AG04450 (cell line): ENCODE results near the gene OSTF1. TPM values are rescaled to one million over a fixed set of nuclear protein-coding genes. Genes with fewer than 3 reads are reported as not detected.

Experiments used
- CTCF ChIA-PET: fragments of 300-600, 350-600 bp; formaldehyde crosslinking; extraction: SDS; loops from one replicate; lab custom pipeline; 2022; ENCODE audit warnings: antibody characterized with exemption, inconsistent platforms; lab: Charles Lee
- POLR2A ChIA-PET: fragments of 350-600 bp; formaldehyde crosslinking; extraction: SDS; loops from one replicate; lab custom pipeline; 2021; ENCODE audit warnings: antibody characterized with exemption, inconsistent platforms; lab: Yijun Ruan, JAX
- DNase-seq: peaks from one replicate; pipeline ENCODE4 v3.0.0-alpha.2; 2011; ENCODE audit warnings: low read depth, low spot score
- H3K27ac ChIP-seq: one replicate; pipeline ENCODE4 v1.5.1; 2012; ENCODE audit warnings: low read depth, low read length, control low read depth
- H3K27me3 ChIP-seq: one replicate; pipeline ENCODE4 v1.6.0; 2012; ENCODE audit warnings: low read length; ENCODE audit not compliant: control insufficient read depth, insufficient read depth
- H3K4me3 ChIP-seq: 2 replicates; pipeline ENCODE4 v1.5.1; 2011; ENCODE audit warnings: mild to moderate bottlenecking, low read depth, low read length, control low read depth
- H3K9me3 ChIP-seq: 2 replicates; pipeline ENCODE4 v1.5.1; 2012; ENCODE audit warnings: low read length; ENCODE audit not compliant: control insufficient read depth, insufficient read depth
- polyA plus RNA-seq: library from polyadenylated mRNA; depleted of rRNA; stranded (reverse); fragments of >200 nt; gene quantifications from 2 replicates; pipeline ENCODE4 v1.2.3, GENCODE V29; 2011
- TF ChIP-seq, protein P1 (sequence below): IDR thresholded peaks from 2 replicates; pipeline ENCODE4 v1.5.1; 2011; ENCODE audit warnings: low read depth, low read length, control low read depth, inconsistent platforms

The OSTF1 gene
- polyA plus RNA-seq, 1 experiment, result 22.7 TPM

DNA sequence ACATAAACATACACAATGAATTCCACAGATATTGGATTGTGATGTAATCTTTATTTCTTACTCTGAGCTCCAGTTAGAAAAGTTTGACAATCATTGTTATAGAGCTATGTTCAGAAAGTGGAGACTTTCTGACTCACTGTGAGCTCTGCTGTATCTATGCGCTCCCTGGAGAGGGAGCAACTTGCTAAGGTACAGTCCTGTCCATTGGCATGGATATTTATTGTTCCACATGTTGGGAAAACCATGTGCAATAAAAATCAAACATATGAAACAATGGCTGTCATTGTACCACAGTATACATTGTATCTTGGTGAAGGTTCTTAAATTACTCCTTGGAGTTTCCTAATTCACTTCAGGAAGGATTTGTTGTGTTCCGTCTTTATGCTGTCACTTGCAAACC lies 27.1 kb upstream of the OSTF1 start:
- ChIA-PET CTCF (interaction anchor here (0.6 kb wide), 1 partner anchor 18 kb away, joined by 3 read pairs; no protein-coding TSS in a partner anchor), POLR2A (no interaction called here)
- H3K9me3 ChIP-seq, result no peaks in the 10 kb centered on the region; the same call in none of the 2 replicates
- TF ChIP-seq, protein P1, sequence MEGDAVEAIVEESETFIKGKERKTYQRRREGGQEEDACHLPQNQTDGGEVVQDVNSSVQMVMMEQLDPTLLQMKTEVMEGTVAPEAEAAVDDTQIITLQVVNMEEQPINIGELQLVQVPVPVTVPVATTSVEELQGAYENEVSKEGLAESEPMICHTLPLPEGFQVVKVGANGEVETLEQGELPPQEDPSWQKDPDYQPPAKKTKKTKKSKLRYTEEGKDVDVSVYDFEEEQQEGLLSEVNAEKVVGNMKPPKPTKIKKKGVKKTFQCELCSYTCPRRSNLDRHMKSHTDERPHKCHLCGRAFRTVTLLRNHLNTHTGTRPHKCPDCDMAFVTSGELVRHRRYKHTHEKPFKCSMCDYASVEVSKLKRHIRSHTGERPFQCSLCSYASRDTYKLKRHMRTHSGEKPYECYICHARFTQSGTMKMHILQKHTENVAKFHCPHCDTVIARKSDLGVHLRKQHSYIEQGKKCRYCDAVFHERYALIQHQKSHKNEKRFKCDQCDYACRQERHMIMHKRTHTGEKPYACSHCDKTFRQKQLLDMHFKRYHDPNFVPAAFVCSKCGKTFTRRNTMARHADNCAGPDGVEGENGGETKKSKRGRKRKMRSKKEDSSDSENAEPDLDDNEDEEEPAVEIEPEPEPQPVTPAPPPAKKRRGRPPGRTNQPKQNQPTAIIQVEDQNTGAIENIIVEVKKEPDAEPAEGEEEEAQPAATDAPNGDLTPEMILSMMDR, result no peak
- no peaks in the 10 kb centered on the region for H3K27me3 ChIP-seq
- no peak overlapping the region for H3K27ac ChIP-seq
- H3K4me3 ChIP-seq, result no peak overlapping the region
- no peak for DNase-seq

DNA sequence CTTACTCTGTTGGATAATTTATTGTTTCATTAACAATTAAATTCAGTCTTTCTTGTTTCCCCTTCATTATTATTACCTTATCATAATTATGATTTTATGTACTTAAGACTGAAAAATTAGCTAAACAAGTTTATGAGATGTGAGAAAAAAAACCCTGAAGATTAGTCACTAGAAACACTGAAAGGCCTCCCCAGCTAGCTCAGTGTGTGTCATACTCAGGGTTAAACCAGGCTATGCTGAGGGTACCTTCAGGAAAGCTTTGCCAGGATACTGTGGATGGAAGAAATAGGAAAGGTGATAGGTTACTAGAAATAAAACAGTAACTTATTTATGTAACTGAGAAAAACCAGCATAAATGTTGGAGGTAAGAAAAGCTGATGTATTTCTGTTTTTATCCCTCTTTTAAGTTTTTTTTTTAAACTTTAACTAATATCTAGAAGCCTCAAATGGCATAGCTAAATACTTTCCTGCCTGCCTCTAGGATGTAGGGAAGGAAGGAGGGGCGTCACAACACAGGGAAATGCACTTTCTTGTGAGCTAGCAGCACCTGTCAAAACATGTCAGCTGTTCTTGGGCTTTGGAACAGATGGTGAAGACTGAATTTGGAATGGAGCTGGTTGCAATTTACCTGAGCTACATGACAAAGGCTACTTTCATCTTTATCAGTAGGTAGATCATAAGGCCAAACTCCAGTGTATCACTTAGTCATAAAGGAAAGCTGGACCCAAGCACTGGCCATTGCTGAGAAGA lies 24.6 kb upstream of the OSTF1 start:
- DNase-seq, result no peak
- TF ChIP-seq, protein P1, result no peak
- no peaks in the 10 kb centered on the region for H3K27me3 ChIP-seq
- ChIA-PET POLR2A (interaction anchor here (0.5 to 1.3 kb wide), 2 partner anchors 36 to 51 kb away, joined by 3 to 9 read pairs; partner anchors contain the start of gene CARNMT1), CTCF (interaction anchor here (0.7 to 7.9 kb wide), 7 partner anchors 11 to 288 kb away, joined by 5 to 75 read pairs (median 8); partner anchors contain the start of genes C9orf40 and CARNMT1)
- no peak overlapping the region for H3K4me3 ChIP-seq
- H3K27ac ChIP-seq, result no peak overlapping the region
- H3K9me3 ChIP-seq, result no peaks in the 10 kb centered on the region

DNA sequence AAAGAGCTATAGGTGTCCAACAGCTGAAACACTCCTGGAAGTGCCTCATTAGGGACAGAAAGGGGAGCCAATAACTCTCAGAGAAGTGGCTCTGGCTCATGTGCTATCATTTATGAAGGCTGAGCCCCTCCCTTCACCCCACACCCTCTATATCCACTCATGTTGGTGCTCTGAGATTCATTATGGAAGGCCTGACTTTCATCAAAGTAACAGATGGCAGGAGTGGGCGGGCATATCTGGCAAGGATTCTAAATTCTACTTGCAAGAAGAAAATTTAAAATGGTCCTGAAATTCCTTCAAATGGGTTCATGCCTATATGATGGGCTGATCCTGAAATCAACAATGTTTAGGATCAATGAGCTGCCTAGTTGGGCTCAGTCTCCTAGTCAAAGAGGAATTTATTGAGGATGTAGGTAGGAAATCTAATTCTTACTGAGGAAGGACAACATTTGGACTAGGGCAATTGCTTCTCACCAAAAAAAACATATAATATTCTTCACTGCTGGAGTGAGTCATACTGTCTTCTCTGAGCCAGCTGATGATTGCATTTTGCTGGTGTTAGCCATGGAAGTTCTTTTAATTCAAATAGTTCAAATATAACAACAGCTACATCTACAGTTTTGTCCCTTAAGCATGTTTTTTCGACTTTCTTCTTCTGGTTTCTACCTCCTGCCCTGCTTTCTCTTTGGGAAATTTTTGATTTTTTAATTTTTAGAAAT lies 23.8 kb upstream of the OSTF1 start:
- TF ChIP-seq, protein P1, result no peak
- no peaks in the 10 kb centered on the region for H3K9me3 ChIP-seq
- H3K4me3 ChIP-seq, result no peak overlapping the region
- CTCF ChIA-PET, result interaction anchor here (1.0 to 7.9 kb wide), 8 partner anchors 10 to 289 kb away, joined by 4 to 75 read pairs (median 7); partner anchors contain the start of genes C9orf40 and CARNMT1
- DNase-seq, result no peak
- no peak overlapping the region for H3K27ac ChIP-seq
- no peaks in the 10 kb centered on the region for H3K27me3 ChIP-seq
- POLR2A ChIA-PET, result interaction anchor here (1.3 kb wide), 1 partner anchor 37 kb away, joined by 9 read pairs; the partner anchor contains the start of gene CARNMT1

DNA sequence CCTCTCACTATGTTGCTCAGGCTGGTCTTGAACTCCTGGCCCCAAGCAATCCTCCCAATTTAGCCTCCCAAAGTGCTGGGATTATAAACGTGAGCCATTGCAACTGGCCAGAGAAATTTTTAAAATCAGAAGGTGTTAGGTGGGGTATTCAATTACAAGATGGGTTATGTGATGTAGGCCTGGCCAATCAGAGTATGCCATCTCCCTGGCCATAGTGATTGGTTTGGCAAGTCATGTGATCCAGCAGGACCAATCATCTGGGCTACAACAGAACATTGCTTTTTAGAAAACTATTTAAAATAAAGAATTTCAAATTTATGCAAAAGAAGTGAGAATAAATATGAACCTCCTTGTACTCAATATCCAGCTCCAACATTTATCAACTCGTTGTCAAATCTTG lies 22.8 kb upstream of the OSTF1 start:
- ChIA-PET CTCF (interaction anchor here (1.2 to 7.9 kb wide), 4 partner anchors 9 to 290 kb away, joined by 3 to 75 read pairs (median 6); no protein-coding TSS in a partner anchor), POLR2A (no interaction called here)
- Histone ChIP-seq H3K4me3 (no peak overlapping the region), H3K9me3 (no peaks in the 10 kb centered on the region), H3K27ac (no peak overlapping the region), H3K27me3 (no peaks in the 10 kb centered on the region)
- DNase-seq, result no peak
- TF ChIP-seq, protein P1, result no peak
